Transverse colon (tissue), 4 donors: Measurements from ENCODE around the gene TMEM59L. TPM values are rescaled to one million over a fixed set of nuclear protein-coding genes. Genes with fewer than 3 reads are reported as not detected.

ENCODE experiments used
- DNase-seq: peaks from one replicate; pipeline ENCODE4 v3.0.0-alpha.2; 2019
- H3K27ac ChIP-seq, 4 donors: fragments of 200-600 bp; sonication (generic); 2 replicates each; pipeline ENCODE4 v1.5.1; 2016 to 2018; ENCODE audit warnings: inconsistent platforms in 4 of 4
- H3K27me3 ChIP-seq: fragments of 200-600 bp; sonication (generic); 2 replicates; pipeline ENCODE4 v1.5.1; 2017; ENCODE audit warnings: inconsistent platforms
- H3K36me3 ChIP-seq, 4 donors: fragments of 200-600 bp; sonication (generic); 2 replicates each; pipeline ENCODE4 v1.5.1; 2017 to 2019; ENCODE audit warnings: inconsistent platforms in 4 of 4
- H3K4me1 ChIP-seq, 4 donors: fragments of 200-600 bp; sonication (generic); 2 replicates each; pipeline ENCODE4 v1.5.1; 2017 to 2020; ENCODE audit warnings: inconsistent platforms in 4 of 4
- H3K4me3 ChIP-seq, 4 donors: fragments of 200-600 bp; sonication (generic); 1 replicate in 1 of 4; 2 replicates in 3 of 4; pipeline versions ENCODE4 v1.5.1 to v1.6.1; 2017 to 2019; ENCODE audit warnings: inconsistent platforms in 4 of 4
- H3K9me3 ChIP-seq, 2 donors: fragments of 200-600 bp; sonication (generic); 2 replicates each; pipeline ENCODE4 v1.5.1; 2017 to 2019; ENCODE audit warnings: inconsistent platforms in 2 of 2
- EP300 ChIP-seq: sonication (generic); formaldehyde crosslinking; IDR thresholded peaks from one replicate; pipeline ENCODE4 v1.6.1; 2017; ENCODE audit warnings: antibody characterized with exemption, low read depth
- POLR2A ChIP-seq: fragments of 450-650 bp; IDR thresholded peaks from one replicate; pipeline ENCODE4 v1.6.1; 2016; ENCODE audit warnings: antibody characterized with exemption, mild to moderate bottlenecking, moderate library complexity
- POLR2AphosphoS5 ChIP-seq, 3 donors: sonication (generic); formaldehyde crosslinking; IDR thresholded peaks; one replicate each; pipeline ENCODE4 v1.6.1; 2016; ENCODE audit warnings: antibody characterized with exemption in 3 of 3
- WGBS, 2 donors: methylation state at CpG; one replicate each; pipeline ENCODE4 v1.1.5; 2018; ENCODE audit warnings: low coverage in 1 of 2; 5-methylcytosine and 5-hydroxymethylcytosine counted together
- in situ Hi-C, 4 donors: fragments of 200-750 bp; cut with MboI; loops; one replicate each; pipeline versions ENCODE4 v1.15.0 to v1.15.1; 2017; ENCODE audit warnings: low sequenced_read_pairs in 3 of 4, low pct_ligation_motif_present in 1 of 4, low pct_unique_long_range_greater_than_20kb in 1 of 4
- intact Hi-C: fragments of 100-400 bp; cut with DNase I; formaldehyde crosslinking; loops from one replicate; pipeline ENCODE4 v1.15.1; 2023; ENCODE audit warnings: low total_unique reads
- total RNA-seq, 4 donors: library from RNA; depleted of rRNA; stranded (reverse); fragments of >200 nt; gene quantifications; one replicate each; pipeline ENCODE4 v1.1.0, GENCODE V29; 2016
- TF ChIP-seq, protein P1 (sequence below), 5 experiments: fragments of 200-600 bp in 3 of 5; fragments of 450-650 bp in 2 of 5; sonication (generic) in 3 of 5; IDR thresholded peaks; 1 replicate in 2 of 5; 2 replicates in 3 of 5; pipeline ENCODE4 v1.5.1; 2016 to 2017; ENCODE audit warnings: antibody characterized with exemption in 5 of 5, inconsistent platforms in 3 of 5, mild to moderate bottlenecking in 2 of 5, moderate library complexity in 1 of 5

The TMEM59L gene
- total RNA-seq, 4 donors from 2014 or later: 0.48 to 21.7 (median 8.6) TPM

DNA sequence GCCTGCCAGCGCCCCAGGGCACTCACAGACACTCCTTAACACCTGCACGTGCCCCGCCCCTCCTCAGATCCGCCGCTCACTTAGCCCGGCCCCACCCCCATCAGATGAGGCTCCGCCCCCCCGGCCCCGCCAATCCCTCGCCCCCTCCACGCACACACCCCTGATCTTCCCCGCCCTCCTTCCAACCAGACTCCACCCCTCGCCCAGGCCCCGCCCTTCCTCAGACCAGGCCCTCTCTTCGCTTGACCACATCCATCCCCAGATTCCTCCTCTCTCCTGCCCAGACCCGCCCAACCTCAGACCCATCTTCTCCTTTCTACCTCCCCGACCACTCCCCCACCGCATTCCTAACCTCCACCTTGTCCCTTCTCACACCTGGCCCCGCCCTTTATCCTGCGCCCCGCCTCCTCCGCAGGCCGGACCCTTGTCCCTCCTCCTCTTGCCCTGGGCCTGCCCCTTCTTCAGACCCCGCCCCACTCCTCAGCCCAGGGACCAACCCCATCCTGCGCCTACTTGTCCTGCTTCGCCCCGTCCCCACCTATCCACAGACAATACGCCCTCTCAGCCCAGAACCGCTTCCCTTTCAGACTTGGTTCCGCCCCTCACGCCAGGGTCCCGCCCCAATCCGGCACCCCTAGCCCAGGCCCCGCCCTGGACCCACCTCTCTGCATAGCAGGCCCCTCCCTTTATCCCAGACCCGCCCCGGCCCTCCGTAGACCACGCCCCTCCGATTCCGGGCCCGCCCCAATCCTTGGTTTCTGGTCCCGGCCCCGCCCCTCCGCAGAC lies 23.7 kb downstream of the TMEM59L start:
- 0 to 1% methylated on average over 8 to 38 of the region's 44 CpGs for WGBS, 2 donors
- Histone ChIP-seq H3K27me3 (no peaks in the 10 kb centered on the region), H3K9me3 (no peaks in the 10 kb centered on the region), H3K36me3 (no peaks in the 10 kb centered on the region), H3K27ac (peak overlapping the region; percentile 88 to 89 (median 89)), H3K4me1 (peaks cover 16 to 36% (median 25%) of the 10 kb centered on the region in 4 donors), H3K4me3 (peak overlapping the region; percentile 82 to 90 (median 86))
- peak; percentile 99 for DNase-seq
- TF ChIP-seq, protein P1, sequence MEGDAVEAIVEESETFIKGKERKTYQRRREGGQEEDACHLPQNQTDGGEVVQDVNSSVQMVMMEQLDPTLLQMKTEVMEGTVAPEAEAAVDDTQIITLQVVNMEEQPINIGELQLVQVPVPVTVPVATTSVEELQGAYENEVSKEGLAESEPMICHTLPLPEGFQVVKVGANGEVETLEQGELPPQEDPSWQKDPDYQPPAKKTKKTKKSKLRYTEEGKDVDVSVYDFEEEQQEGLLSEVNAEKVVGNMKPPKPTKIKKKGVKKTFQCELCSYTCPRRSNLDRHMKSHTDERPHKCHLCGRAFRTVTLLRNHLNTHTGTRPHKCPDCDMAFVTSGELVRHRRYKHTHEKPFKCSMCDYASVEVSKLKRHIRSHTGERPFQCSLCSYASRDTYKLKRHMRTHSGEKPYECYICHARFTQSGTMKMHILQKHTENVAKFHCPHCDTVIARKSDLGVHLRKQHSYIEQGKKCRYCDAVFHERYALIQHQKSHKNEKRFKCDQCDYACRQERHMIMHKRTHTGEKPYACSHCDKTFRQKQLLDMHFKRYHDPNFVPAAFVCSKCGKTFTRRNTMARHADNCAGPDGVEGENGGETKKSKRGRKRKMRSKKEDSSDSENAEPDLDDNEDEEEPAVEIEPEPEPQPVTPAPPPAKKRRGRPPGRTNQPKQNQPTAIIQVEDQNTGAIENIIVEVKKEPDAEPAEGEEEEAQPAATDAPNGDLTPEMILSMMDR (IDR thresholded peaks at IDR 0.05): no peak
- TF ChIP-seq POLR2AphosphoS5 (IDR thresholded peaks at IDR 0.05) (no peak), POLR2A (peak; percentile 2), EP300 (no peak)
- intact Hi-C loops: no loop called here
- in situ Hi-C loops: no loop called here

DNA sequence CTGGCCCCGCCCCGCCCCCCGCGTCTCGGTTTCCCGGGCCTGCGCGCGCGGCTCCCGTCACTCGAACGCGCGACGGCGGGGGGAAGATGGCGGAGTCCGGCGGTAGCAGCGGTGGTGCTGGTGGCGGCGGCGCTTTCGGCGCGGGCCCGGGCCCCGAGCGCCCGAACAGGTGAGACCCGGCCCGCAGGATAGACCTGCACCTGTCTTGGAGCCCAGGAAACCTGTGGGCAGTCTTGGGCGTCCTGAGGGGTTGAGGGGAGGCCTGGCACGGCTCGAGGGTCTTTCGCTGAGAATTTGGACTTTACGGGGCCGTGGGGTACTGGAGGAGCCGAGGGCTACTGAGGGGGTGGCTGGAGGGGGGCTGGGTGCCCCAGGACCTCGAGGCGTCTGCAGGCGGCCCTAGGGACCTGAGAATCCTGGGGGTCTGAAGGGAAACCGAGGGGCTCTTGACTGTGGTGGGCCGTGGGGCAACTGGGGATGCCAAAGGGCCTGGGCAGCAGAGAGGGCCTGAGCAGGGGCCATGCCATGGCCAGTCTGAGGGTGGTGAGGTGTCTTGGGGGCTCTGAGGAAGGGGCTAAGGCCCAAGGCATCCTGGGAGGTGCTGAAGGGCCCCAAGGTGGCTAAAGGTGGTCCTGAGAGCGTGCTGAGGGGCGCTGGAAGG lies 24.4 kb downstream of the TMEM59L start, which contains the start of gene KLHL26:
Gene KLHL26 (plus strand): TSS at position 60 of the 661 bp plus-strand sequence. CDS start 27 bp downstream, at position 87.
- Histone ChIP-seq H3K4me3 (peak within 1 kb of the TSS; percentile 82 to 90 (median 86)), H3K4me1 (peaks cover 16 to 36% (median 25%) of the 10 kb centered on the region in 4 donors), H3K27me3 (no peaks in the 10 kb centered on the region), H3K36me3 (no peaks in the 10 kb centered on the region), H3K9me3 (no peaks in the 10 kb centered on the region), H3K27ac (peak within 1 kb of the TSS; percentile 88 to 89 (median 89))
- peak; percentile 69 to 90 (median 74) for TF ChIP-seq POLR2AphosphoS5 (IDR thresholded peaks at IDR 0.05)
- TF ChIP-seq, protein P1 (IDR thresholded peaks at IDR 0.05): no peak
- TF ChIP-seq EP300: no peak
- peak; percentile 58 for TF ChIP-seq POLR2A
- intact Hi-C loops: loop anchor here (1.0 kb wide), 1 partner anchor 149 kb away; no protein-coding TSS in a partner anchor
- WGBS, 2 donors: 4% methylated on average over 47 of the region's 47 CpGs; no CpG with 5 or more reads in 1 of the 2 donors
- no peak for DNase-seq
- in situ Hi-C loops: no loop called here

DNA sequence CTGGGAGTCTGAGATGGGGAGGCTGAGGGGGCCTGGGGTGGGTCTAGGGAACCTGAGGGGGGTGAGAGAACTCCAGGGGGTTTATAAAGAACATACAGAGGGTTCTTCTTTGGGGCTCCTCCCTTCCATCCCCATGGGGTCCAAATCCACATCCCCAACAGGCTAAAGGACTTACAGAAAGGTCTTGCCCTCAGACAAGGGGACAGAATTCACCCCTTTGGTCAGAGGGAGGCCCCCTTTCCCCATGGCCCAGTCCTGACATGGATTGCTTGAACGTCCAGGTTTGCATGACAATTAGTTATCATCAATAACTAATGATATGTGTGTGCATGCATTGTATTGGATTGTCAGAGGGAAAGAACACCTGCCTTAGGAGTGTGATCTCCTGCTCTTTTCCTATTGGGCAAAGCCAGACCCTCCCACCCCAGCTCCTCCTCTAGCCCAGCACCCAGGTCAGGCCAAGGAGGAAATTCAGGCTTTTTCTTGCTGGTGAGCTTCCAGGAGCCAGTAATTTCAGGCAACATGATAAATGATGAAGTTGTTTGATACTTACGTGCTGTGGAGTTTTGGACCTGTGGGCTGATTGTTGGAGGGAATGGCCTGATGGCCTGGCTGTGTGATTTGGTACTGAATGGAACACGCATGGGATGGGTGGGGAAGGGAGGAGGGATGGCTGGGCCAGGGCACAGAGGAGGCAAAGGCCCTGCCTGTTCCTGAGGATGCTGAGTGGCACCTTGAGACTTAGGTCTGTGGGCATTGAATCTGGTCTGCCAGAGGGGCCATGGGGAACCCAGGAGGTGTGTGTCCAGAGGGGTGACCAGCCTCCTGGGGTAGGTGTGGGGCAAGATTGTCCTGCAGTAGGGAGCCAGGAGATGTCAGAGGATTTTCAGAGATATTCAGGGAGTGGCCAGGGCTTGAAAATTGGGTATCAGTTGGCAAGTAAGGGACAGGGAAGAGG lies 25.3 kb downstream of the TMEM59L start:
- TF ChIP-seq EP300: no peak
- TF ChIP-seq, protein P1 (IDR thresholded peaks at IDR 0.05): no peak
- no peak for TF ChIP-seq POLR2AphosphoS5 (IDR thresholded peaks at IDR 0.05)
- no peak for TF ChIP-seq POLR2A
- H3K4me1 ChIP-seq: peaks cover 16 to 36% (median 25%) of the 10 kb centered on the region in 4 donors
- H3K4me3 ChIP-seq: peak overlapping the region in 3 of 4 donors; percentile 82 to 90 (median 87)
- intact Hi-C loops: loop anchor here (1.0 kb wide), 1 partner anchor 148 kb away; no protein-coding TSS in a partner anchor
- H3K9me3 ChIP-seq: no peaks in the 10 kb centered on the region
- H3K27ac ChIP-seq: peak overlapping the region; percentile 88 to 89 (median 89)
- in situ Hi-C loops: no loop called here
- H3K27me3 ChIP-seq: no peaks in the 10 kb centered on the region
- 20 to 30% methylated on average over 2 to 3 of the region's 3 CpGs for WGBS, 2 donors
- peak; percentile 61 for DNase-seq
- H3K36me3 ChIP-seq: no peaks in the 10 kb centered on the region
